ENCODE results near the gene RIMS3. TPM values are rescaled to one million over a fixed set of nuclear protein-coding genes. Genes with fewer than 3 reads are reported as not detected.

RIMS3 gene
- total RNA-seq, 1 donor from 2014 or later: 6.2 TPM

DNA sequence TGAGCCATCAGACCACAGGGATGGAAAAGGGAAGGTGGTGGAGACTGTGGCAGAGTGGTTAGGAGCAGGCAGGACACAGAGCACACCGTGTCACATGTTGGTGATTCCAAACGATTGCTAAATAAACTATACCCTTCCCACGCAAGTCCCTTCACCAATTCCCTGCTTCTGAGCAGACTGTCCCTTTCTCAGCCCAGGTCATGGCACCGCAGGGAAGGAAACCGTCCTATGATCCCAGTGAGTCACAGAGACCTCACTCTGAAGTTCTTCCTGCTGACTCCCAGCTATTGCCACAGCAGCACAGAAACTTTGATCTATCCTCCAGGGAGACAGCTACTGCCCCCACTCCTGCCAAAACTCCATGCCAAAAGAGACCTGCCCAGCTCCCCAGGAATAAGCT is 19.2 kb downstream of the RIMS3 start:
- intact Hi-C loops (cut with micrococcal nuclease): no loop called here
- ATAC-seq (ENCODE audit: low read depth): no peak
- CTCF ChIA-PET: interaction anchor here (1.0 kb wide), 1 partner anchor 15 kb away, joined by 3 read pairs; no protein-coding TSS in a partner anchor

GRCh38 chr1:40645118-40645680 is 20.3 kb downstream of the RIMS3 start:
- no peak overlapping the region for H3K27ac Mint-ChIP-seq
- no peaks in the 10 kb centered on the region for H3K36me3 Mint-ChIP-seq (ENCODE audit: low read depth)
- no peak for DNase-seq
- no peak for ATAC-seq (ENCODE audit: low read depth)
- ChIA-PET POLR2A (interaction anchor here (0.6 kb wide), 1 partner anchor 231 kb away, joined by 3 read pairs; no protein-coding TSS in a partner anchor), CTCF (interaction anchor here (1.0 kb wide), 1 partner anchor 14 kb away, joined by 3 read pairs; no protein-coding TSS in a partner anchor)
- no peak overlapping the region for H3K4me3 Mint-ChIP-seq
- H3K27me3 Mint-ChIP-seq: peaks cover 3% of the 10 kb centered on the region
- TF ChIP-seq CTCF (IDR thresholded peaks at IDR 0.05): no peak
- H3K9me3 Mint-ChIP-seq: no peaks in the 10 kb centered on the region
- H3K4me1 Mint-ChIP-seq: no peaks in the 10 kb centered on the region
- intact Hi-C loops (cut with micrococcal nuclease): no loop called here

More for the DNA sequence above, 19.2 kb downstream of the RIMS3 start:
- no peaks in the 10 kb centered on the region for H3K9me3 Mint-ChIP-seq
- no peaks in the 10 kb centered on the region for H3K4me1 Mint-ChIP-seq
- H3K36me3 Mint-ChIP-seq (ENCODE audit: low read depth): no peaks in the 10 kb centered on the region
- no peak overlapping the region for H3K4me3 Mint-ChIP-seq
- H3K27ac Mint-ChIP-seq: no peak overlapping the region
- POLR2A ChIA-PET: no interaction called here
- no peak for DNase-seq
- peaks cover 3% of the 10 kb centered on the region for H3K27me3 Mint-ChIP-seq
- TF ChIP-seq CTCF (IDR thresholded peaks at IDR 0.05): no peak

- H3K9me3 Mint-ChIP-seq: no peaks in the 10 kb centered on the region
- ATAC-seq (ENCODE audit: low read depth) (no peak), DNase-seq (no peak)
- no peak for TF ChIP-seq CTCF (IDR thresholded peaks at IDR 0.05)
- H3K36me3 Mint-ChIP-seq (ENCODE audit: low read depth): no peaks in the 10 kb centered on the region
- intact Hi-C loops (cut with micrococcal nuclease): no loop called here
- no peaks in the 10 kb centered on the region for H3K27me3 Mint-ChIP-seq
- H3K4me1 Mint-ChIP-seq: no peaks in the 10 kb centered on the region
- no peak overlapping the region for H3K27ac Mint-ChIP-seq
- H3K4me3 Mint-ChIP-seq: no peak overlapping the region
- ChIA-PET POLR2A (no interaction called here), CTCF (no interaction called here)
These were observed 23.8 kb downstream of the RIMS3 start for GRCh38 chr1:40641601-40642242.

DNA sequence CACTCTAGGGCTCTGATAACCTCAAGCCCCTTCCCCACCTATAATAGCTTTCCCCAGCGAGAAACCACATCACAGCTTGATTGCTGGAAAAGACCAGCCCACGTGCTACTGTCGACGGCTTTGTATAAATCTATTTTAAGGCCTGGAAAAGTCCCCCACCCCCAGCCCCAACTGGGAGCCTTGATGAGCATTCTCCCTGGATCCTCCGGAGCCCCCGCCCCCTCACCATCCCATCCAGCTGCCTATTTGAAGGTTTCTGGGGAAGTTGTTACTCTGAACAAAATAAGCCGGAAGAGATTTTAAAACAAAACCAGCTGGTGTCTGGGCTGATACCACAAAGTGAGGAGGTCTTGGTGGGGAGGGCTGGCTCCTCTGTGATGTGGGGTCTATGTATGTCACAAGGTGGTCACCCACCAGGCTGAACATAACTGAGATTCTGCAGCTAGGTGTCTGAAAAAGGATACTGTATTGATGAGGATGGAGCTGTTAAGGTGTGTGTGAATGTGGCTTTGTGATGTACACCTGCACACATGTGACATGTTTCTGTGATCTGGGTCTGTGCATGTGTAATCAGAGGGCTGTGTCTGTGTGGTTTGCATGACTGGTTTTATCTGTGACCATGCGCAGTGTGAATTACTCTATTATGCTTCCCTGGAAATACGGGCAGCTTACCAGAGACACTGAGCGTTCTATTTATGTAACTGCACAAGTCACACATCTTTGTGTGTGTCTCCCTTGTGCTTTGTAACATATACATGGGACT is 25.0 kb downstream of the RIMS3 start:
- no peak for DNase-seq
- no peaks in the 10 kb centered on the region for H3K36me3 Mint-ChIP-seq (ENCODE audit: low read depth)
- no peak overlapping the region for H3K27ac Mint-ChIP-seq
- TF ChIP-seq CTCF (IDR thresholded peaks at IDR 0.05): no peak
- POLR2A ChIA-PET: no interaction called here
- no peak for ATAC-seq (ENCODE audit: low read depth)
- CTCF ChIA-PET: interaction anchor here (1.0 kb wide), 1 partner anchor 15 kb away, joined by 3 read pairs; no protein-coding TSS in a partner anchor
- no peak overlapping the region for H3K4me3 Mint-ChIP-seq
- H3K27me3 Mint-ChIP-seq: no peaks in the 10 kb centered on the region
- no peaks in the 10 kb centered on the region for H3K9me3 Mint-ChIP-seq
- intact Hi-C loops (cut with micrococcal nuclease): no loop called here
- H3K4me1 Mint-ChIP-seq: no peaks in the 10 kb centered on the region

Measured in activated B cell treated with CpG ODN at 0.5 μM for 24 hours (primary cell).